Right lobe of liver (tissue), 4 donors: ENCODE data around the gene GLTP.

Source experiments
- POLR2A ChIP-seq: fragments of 450-650 bp; IDR thresholded peaks from one replicate; pipeline ENCODE4 v1.6.1; 2017; ENCODE audit warnings: antibody characterized with exemption, mild to moderate bottlenecking
- TF ChIP-seq, protein P1 (sequence below), 4 donors: fragments of 200-600 bp in 3 of 4; fragments of 450-650 bp in 1 of 4; IDR thresholded peaks; one replicate each; pipeline versions ENCODE4 v1.5.1 to v1.8.0; 2016 to 2022; ENCODE audit warnings: antibody characterized with exemption in 4 of 4, mild to moderate bottlenecking in 2 of 4
- donor health status: DM: no; HTN: no; CAD: no.
- donor health status: DM: no; HTN: no; CAD: no.
- donor health status: DM: no; HTN: yes; CAD: no.

GRCh38 chr12:109923481-109924245 lies 43.3 kb upstream of the GLTP start:
- TF ChIP-seq POLR2A, result no peak
- TF ChIP-seq, protein P1, sequence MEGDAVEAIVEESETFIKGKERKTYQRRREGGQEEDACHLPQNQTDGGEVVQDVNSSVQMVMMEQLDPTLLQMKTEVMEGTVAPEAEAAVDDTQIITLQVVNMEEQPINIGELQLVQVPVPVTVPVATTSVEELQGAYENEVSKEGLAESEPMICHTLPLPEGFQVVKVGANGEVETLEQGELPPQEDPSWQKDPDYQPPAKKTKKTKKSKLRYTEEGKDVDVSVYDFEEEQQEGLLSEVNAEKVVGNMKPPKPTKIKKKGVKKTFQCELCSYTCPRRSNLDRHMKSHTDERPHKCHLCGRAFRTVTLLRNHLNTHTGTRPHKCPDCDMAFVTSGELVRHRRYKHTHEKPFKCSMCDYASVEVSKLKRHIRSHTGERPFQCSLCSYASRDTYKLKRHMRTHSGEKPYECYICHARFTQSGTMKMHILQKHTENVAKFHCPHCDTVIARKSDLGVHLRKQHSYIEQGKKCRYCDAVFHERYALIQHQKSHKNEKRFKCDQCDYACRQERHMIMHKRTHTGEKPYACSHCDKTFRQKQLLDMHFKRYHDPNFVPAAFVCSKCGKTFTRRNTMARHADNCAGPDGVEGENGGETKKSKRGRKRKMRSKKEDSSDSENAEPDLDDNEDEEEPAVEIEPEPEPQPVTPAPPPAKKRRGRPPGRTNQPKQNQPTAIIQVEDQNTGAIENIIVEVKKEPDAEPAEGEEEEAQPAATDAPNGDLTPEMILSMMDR (IDR thresholded peaks at IDR 0.05), result no peak
